SU-DHL-6 (cell line): Measurements from ENCODE around the gene ARHGAP26.

Source experiments
- H2AFZ ChIP-seq: fragments of 200-600 bp; sonication (generic); 2 replicates; pipeline ENCODE4 v1.6.1; 2014; ENCODE audit warnings: low read depth, mild to moderate bottlenecking, moderate library complexity, mixed read lengths, antibody characterized with exemption, low read length; ENCODE audit not compliant: severe bottlenecking
- H3F3A ChIP-seq: fragments of 200-600 bp; shearing (Covaris generic); 2 replicates; pipeline ENCODE4 v1.6.0; 2016; ENCODE audit warnings: antibody characterized with exemption, mild to moderate bottlenecking; ENCODE audit not compliant: insufficient read depth
- H3K27ac ChIP-seq: fragments of 200-600 bp; sonication (generic); 2 replicates; pipeline ENCODE4 v1.5.1; 2016; ENCODE audit warnings: low read depth, mild to moderate bottlenecking, low read length, moderate library complexity, mixed read lengths
- H3K27me3 ChIP-seq: fragments of 200-600 bp; sonication (generic), shearing (Covaris generic); 2 replicates; pipeline ENCODE4 v1.6.0; 2014; ENCODE audit warnings: mild to moderate bottlenecking, low read length
- H3K36me3 ChIP-seq: fragments of 200-600 bp; sonication (generic); 2 replicates; pipeline ENCODE4 v1.6.1; 2014; ENCODE audit warnings: mild to moderate bottlenecking, low read length, mixed read lengths
- H3K4me2 ChIP-seq: fragments of 300-600, 200-600 bp; shearing (Covaris generic), sonication (generic); 2 replicates; pipeline ENCODE4 v1.6.0; 2014; ENCODE audit warnings: low read length, low read depth, mild to moderate bottlenecking; ENCODE audit not compliant: poor library complexity, severe bottlenecking
- H3K4me3 ChIP-seq: fragments of 200-600 bp; sonication (generic); 2 replicates; pipeline ENCODE4 v1.5.1; 2014; ENCODE audit warnings: antibody characterized with exemption, low read length, mild to moderate bottlenecking, mixed read lengths; ENCODE audit not compliant: insufficient read depth, poor library complexity, severe bottlenecking
- H3K79me2 ChIP-seq: fragments of 200-600 bp; sonication (generic); 2 replicates; pipeline ENCODE4 v1.6.1; 2014; ENCODE audit warnings: mild to moderate bottlenecking, low read length, moderate library complexity; ENCODE audit not compliant: insufficient read depth
- H3K9ac ChIP-seq: fragments of 200-600 bp; sonication (generic); 2 replicates; pipeline ENCODE4 v1.7.0; 2014; ENCODE audit warnings: mild to moderate bottlenecking, low read length
- H3K9me2 ChIP-seq: fragments of 200-600 bp; sonication (generic); replicated peaks from 2 replicates; pipeline ENCODE4 v1.6.1; 2014; ENCODE audit warnings: low read length; ENCODE audit not compliant: insufficient read depth
- H3K9me3 ChIP-seq: fragments of 200-600 bp; sonication (generic); 2 replicates; pipeline ENCODE4 v1.6.1; 2014; ENCODE audit warnings: low read length, mixed read lengths; ENCODE audit not compliant: insufficient read depth
- H4K20me1 ChIP-seq: fragments of 200-600 bp; sonication (generic); 2 replicates; pipeline ENCODE4 v1.6.1; 2014; ENCODE audit warnings: low read depth, mild to moderate bottlenecking, antibody characterized with exemption, low read length, moderate library complexity, mixed read lengths
- CTCF ChIP-seq: fragments of 200-600 bp; sonication (generic); IDR thresholded peaks from one replicate; pipeline ENCODE4 v1.5.1; 2017; ENCODE audit warnings: antibody characterized with exemption, mild to moderate bottlenecking, low read length, moderate library complexity; ENCODE audit not compliant: insufficient read depth, poor library complexity, severe bottlenecking
- EZH2phosphoT487 ChIP-seq: fragments of 200-600 bp; sonication (generic), shearing (Covaris generic); conservative IDR thresholded peaks from 2 replicates; pipeline ENCODE4 v1.6.1; 2018; ENCODE audit warnings: mild to moderate bottlenecking, antibody characterized with exemption, low read length, moderate library complexity, mixed read lengths

ARHGAP26 gene

GRCh38 chr5:143030349-143030748 lies 260.2 kb downstream of the ARHGAP26 start:
- H4K20me1 ChIP-seq: no peaks in the 10 kb centered on the region
- H3K27ac ChIP-seq: no peak overlapping the region
- H3K9ac ChIP-seq: no peak overlapping the region
- no peak for TF ChIP-seq CTCF
- TF ChIP-seq EZH2phosphoT487: no peak
- no peak overlapping the region for H3K4me2 ChIP-seq
- no peaks in the 10 kb centered on the region for H3K9me2 ChIP-seq
- H3K36me3 ChIP-seq: no peaks in the 10 kb centered on the region
- H3K79me2 ChIP-seq: no peaks in the 10 kb centered on the region
- H2AFZ ChIP-seq: no peak overlapping the region
- H3K27me3 ChIP-seq: no peaks in the 10 kb centered on the region
- no peak overlapping the region for H3K4me3 ChIP-seq
- H3F3A ChIP-seq: no peaks in the 10 kb centered on the region
- no peaks in the 10 kb centered on the region for H3K9me3 ChIP-seq

- no peaks in the 10 kb centered on the region for H3K36me3 ChIP-seq
- H3F3A ChIP-seq: no peaks in the 10 kb centered on the region
- H3K27ac ChIP-seq: no peak overlapping the region
- no peak overlapping the region for H3K4me3 ChIP-seq
- TF ChIP-seq EZH2phosphoT487 (no peak), CTCF (no peak)
- H3K9ac ChIP-seq: no peak overlapping the region
- no peaks in the 10 kb centered on the region for H4K20me1 ChIP-seq
- no peaks in the 10 kb centered on the region for H3K79me2 ChIP-seq
- no peaks in the 10 kb centered on the region for H3K27me3 ChIP-seq
- H3K4me2 ChIP-seq: no peak overlapping the region
- H3K9me3 ChIP-seq: no peaks in the 10 kb centered on the region
- no peak overlapping the region for H2AFZ ChIP-seq
- no peaks in the 10 kb centered on the region for H3K9me2 ChIP-seq
These were observed 261.8 kb downstream of the ARHGAP26 start for GRCh38 chr5:143031781-143032580.

- Histone ChIP-seq H3K9me3 (no peaks in the 10 kb centered on the region), H3K36me3 (no peaks in the 10 kb centered on the region), H3K27me3 (no peaks in the 10 kb centered on the region), H3K79me2 (no peaks in the 10 kb centered on the region), H3K4me2 (no peak overlapping the region), H2AFZ (no peak overlapping the region), H3K9ac (no peak overlapping the region), H3K27ac (no peak overlapping the region), H3F3A (no peaks in the 10 kb centered on the region), H3K4me3 (no peak overlapping the region), H4K20me1 (no peaks in the 10 kb centered on the region), H3K9me2 (no peaks in the 10 kb centered on the region)
- TF ChIP-seq EZH2phosphoT487: no peak
- no peak for TF ChIP-seq CTCF
These were observed 262.3 kb downstream of the ARHGAP26 start for GRCh38 chr5:143032581-143032836.
